H1 (cell line): ENCODE results near the gene HAPLN3. TPM values are rescaled to one million over a fixed set of nuclear protein-coding genes. Genes with fewer than 3 reads are reported as not detected.

Source experiments
- CTCF ChIA-PET: fragments of 300-600 bp; sonication (Branson Sonifier 250); formaldehyde crosslinking; loops from one replicate; lab custom pipeline; 2021; ENCODE audit not compliant: partially characterized antibody; lab: Charles Lee
- POLR2A ChIA-PET: fragments of 300-600 bp; sonication (Branson Sonifier 250); formaldehyde crosslinking; loops from one replicate; lab custom pipeline; 2021; ENCODE audit warnings: inconsistent platforms; ENCODE audit not compliant: partially characterized antibody; lab: Charles Lee
- DNase-seq, 2 experiments: peaks; one replicate each; pipeline versions ENCODE4 v3.0.0 to v3.0.0-alpha.2; 2010 to 2022; ENCODE audit warnings: low spot score in 2 of 2, low read depth in 1 of 2, mixed read lengths in 1 of 2
- FAIRE-seq: peaks from 2 replicates; lab custom pipeline; 2011; peaks lifted over from hg19 to GRCh38; lab: Jason Lieb, UNC
- H2AFZ ChIP-seq: 2 replicates; pipeline ENCODE4 v1.8.1; 2012; ENCODE audit warnings: low read length, inconsistent platforms
- H2AK5ac ChIP-seq: 2 replicates; pipeline ENCODE4 v1.6.1; 2013; ENCODE audit warnings: low read depth, low read length
- H2BK120ac ChIP-seq: replicated peaks from 2 replicates; pipeline ENCODE3; 2013; ENCODE audit warnings: low read depth, low read length, inconsistent platforms
- H2BK12ac ChIP-seq: 2 replicates; pipeline ENCODE4 v1.6.1; 2013; ENCODE audit warnings: low read depth, low read length
- H2BK15ac ChIP-seq: 2 replicates; pipeline ENCODE4 v1.6.1; 2013; ENCODE audit warnings: low read length
- H2BK20ac ChIP-seq: 2 replicates; pipeline ENCODE4 v1.6.1; 2013; ENCODE audit warnings: low read length
- H2BK5ac ChIP-seq: 2 replicates; pipeline ENCODE4 v1.6.1; 2013; ENCODE audit warnings: low read depth, low read length
- H3K14ac ChIP-seq: 2 replicates; pipeline ENCODE4 v1.6.1; 2013; ENCODE audit warnings: inconsistent platforms; ENCODE audit not compliant: insufficient read length
- H3K18ac ChIP-seq: 2 replicates; pipeline ENCODE4 v1.6.1; 2013; ENCODE audit warnings: low read length; ENCODE audit errors: extremely low read depth
- H3K23ac ChIP-seq: 2 replicates; pipeline ENCODE4 v1.6.1; 2013; ENCODE audit warnings: inconsistent platforms; ENCODE audit not compliant: insufficient read length
- H3K23me2 ChIP-seq: 2 replicates; pipeline ENCODE4 v1.6.1; 2013; ENCODE audit warnings: low read depth, low read length
- H3K27ac ChIP-seq: 2 replicates; pipeline ENCODE4 v1.6.1; 2011; ENCODE audit warnings: low read depth, low read length, inconsistent platforms
- H3K27me3 ChIP-seq, 4 experiments: replicated peaks in 1 of 4; 1 replicate in 1 of 4; 2 replicates in 3 of 4; pipeline versions ENCODE4 v1.6.1 to v1.8.1; 2011 to 2013; ENCODE audit warnings: low read length in 3 of 4, mild to moderate bottlenecking in 3 of 4, inconsistent platforms in 2 of 4, mixed read lengths in 2 of 4, moderate library complexity in 1 of 4; ENCODE audit not compliant: control insufficient read depth in 3 of 4, insufficient read depth in 3 of 4; ENCODE audit errors: extremely low read depth in 1 of 4
- H3K36me3 ChIP-seq, 4 experiments: 2 replicates each; pipeline versions ENCODE4 v1.6.1 to v1.8.1; 2011 to 2013; ENCODE audit warnings: mild to moderate bottlenecking in 4 of 4, low read length in 3 of 4, moderate library complexity in 2 of 4, control low read depth in 1 of 4, inconsistent platforms in 1 of 4; ENCODE audit not compliant: insufficient read depth in 4 of 4, control insufficient read depth in 2 of 4
- H3K4ac ChIP-seq: replicated peaks from 2 replicates; pipeline ENCODE3; 2013; ENCODE audit warnings: low read length, low read depth, mixed read lengths, inconsistent platforms; ENCODE audit not compliant: insufficient read length
- H3K4me1 ChIP-seq, 4 experiments: replicated peaks in 1 of 4; 1 replicate in 1 of 4; 2 replicates in 3 of 4; pipeline versions ENCODE4 v1.6.1 to v1.8.1; 2011 to 2013; ENCODE audit warnings: low read length in 3 of 4, inconsistent platforms in 2 of 4, mixed read lengths in 1 of 4; ENCODE audit not compliant: insufficient read depth in 4 of 4, control insufficient read depth in 3 of 4
- H3K4me2 ChIP-seq, 2 experiments: 2 replicates each; pipeline versions ENCODE4 v1.6.1 to v1.8.1; 2011 to 2013; ENCODE audit warnings: low read depth in 2 of 2, low read length in 2 of 2, control low read depth in 1 of 2, inconsistent platforms in 1 of 2, mild to moderate bottlenecking in 1 of 2; ENCODE audit not compliant: insufficient read depth in 1 of 2
- H3K4me3 ChIP-seq, 4 experiments: fragments of 200-600, 300-600 bp in 1 of 4; sonication (generic), shearing (Covaris generic), sonication (Bioruptor Twin) in 1 of 4; 2 replicates each; pipeline versions ENCODE4 v1.5.1 to v1.8.1; 2011 to 2016; ENCODE audit warnings: low read length in 4 of 4, low read depth in 3 of 4, control low read depth in 2 of 4, inconsistent platforms in 2 of 4, mild to moderate bottlenecking in 2 of 4, mixed read lengths in 1 of 4, moderate library complexity in 1 of 4; ENCODE audit not compliant: insufficient read depth in 2 of 4; ENCODE audit errors: extremely low read depth in 1 of 4
- H3K56ac ChIP-seq: replicated peaks from 2 replicates; pipeline ENCODE3; 2013; ENCODE audit warnings: low read depth, mild to moderate bottlenecking, mixed read lengths, low read length, inconsistent platforms; ENCODE audit not compliant: insufficient read length
- H3K79me1 ChIP-seq: 2 replicates; pipeline ENCODE4 v1.6.1; 2013; ENCODE audit warnings: low read depth, low read length, control low read depth
- H3K79me2 ChIP-seq, 2 experiments: 2 replicates each; pipeline versions ENCODE4 v1.6.1 to v1.8.1; 2012 to 2013; ENCODE audit warnings: low read length in 2 of 2, mild to moderate bottlenecking in 2 of 2, inconsistent platforms in 1 of 2; ENCODE audit not compliant: insufficient read depth in 2 of 2, control insufficient read depth in 1 of 2
- H3K9ac ChIP-seq, 4 experiments: replicated peaks in 1 of 4; 1 replicate in 1 of 4; 2 replicates in 3 of 4; pipeline versions ENCODE4 v1.6.1 to v1.8.1; 2011 to 2013; ENCODE audit warnings: low read depth in 3 of 4, low read length in 3 of 4, control low read depth in 2 of 4, mild to moderate bottlenecking in 2 of 4, moderate library complexity in 2 of 4, inconsistent platforms in 1 of 4; ENCODE audit errors: extremely low read depth in 1 of 4
- H3K9me3 ChIP-seq, 2 experiments: 2 replicates each; pipeline versions ENCODE4 v1.6.1 to v1.8.1; 2012 to 2013; ENCODE audit warnings: mild to moderate bottlenecking in 2 of 2, moderate library complexity in 2 of 2, control low read depth in 1 of 2, inconsistent platforms in 1 of 2, low read depth in 1 of 2, low read length in 1 of 2, mixed read lengths in 1 of 2; ENCODE audit not compliant: insufficient read depth in 2 of 2
- H4K20me1 ChIP-seq, 2 experiments: replicated peaks in 1 of 2; 2 replicates each; pipeline versions ENCODE3 to v1.8.1; 2011 to 2013; ENCODE audit warnings: inconsistent platforms in 2 of 2, low read length in 2 of 2, mild to moderate bottlenecking in 1 of 2; ENCODE audit not compliant: insufficient read depth in 2 of 2, control insufficient read depth in 1 of 2
- H4K5ac ChIP-seq: 2 replicates; pipeline ENCODE4 v1.6.1; 2013; ENCODE audit warnings: low read length, low read depth, mixed read lengths, inconsistent platforms; ENCODE audit not compliant: insufficient read length
- H4K8ac ChIP-seq: 2 replicates; pipeline ENCODE4 v1.8.0; 2013; ENCODE audit warnings: mild to moderate bottlenecking, moderate library complexity, low read length, inconsistent platforms; ENCODE audit not compliant: insufficient read depth; ENCODE audit errors: extremely low read depth
- H4K91ac ChIP-seq: replicated peaks from 2 replicates; pipeline ENCODE3; 2013; ENCODE audit warnings: low read length, mixed read lengths, inconsistent platforms; ENCODE audit not compliant: insufficient read length
- CHD1 ChIP-seq: IDR thresholded peaks from 2 replicates; pipeline ENCODE4 v1.6.1; 2012; ENCODE audit warnings: low read depth, low read length, improper control_type of control experiment
- CREB1 ChIP-seq: IDR thresholded peaks from 2 replicates; pipeline ENCODE4 v1.6.1; 2012; ENCODE audit warnings: inconsistent platforms
- EGR1 ChIP-seq: IDR thresholded peaks from 2 replicates; pipeline ENCODE4 v1.6.1; 2011; ENCODE audit warnings: low read depth, low read length, borderline replicate concordance
- EZH2 ChIP-seq: fragments of 200-600 bp; sonication (generic); IDR thresholded peaks from 2 replicates; pipeline ENCODE4 v1.7.1; 2012; ENCODE audit warnings: low read depth, mild to moderate bottlenecking, moderate library complexity, low read length, inconsistent platforms; ENCODE audit not compliant: severe bottlenecking
- JUN ChIP-seq: IDR thresholded peaks from 2 replicates; pipeline ENCODE4 v1.6.1; 2011; ENCODE audit warnings: low read depth, mild to moderate bottlenecking, improper control_type of control experiment, low read length
- JUND ChIP-seq: IDR thresholded peaks from 2 replicates; pipeline ENCODE4 v1.6.1; 2011; ENCODE audit warnings: mild to moderate bottlenecking, improper control_type of control experiment, low read length
- KDM5A ChIP-seq: fragments of 200-600 bp; IDR thresholded peaks from 2 replicates; pipeline ENCODE4 v1.7.1; 2012; ENCODE audit warnings: mild to moderate bottlenecking, low read length, inconsistent platforms, mixed read lengths
- NRF1 ChIP-seq: IDR thresholded peaks from 2 replicates; pipeline ENCODE4 v1.6.1; 2011; ENCODE audit warnings: mild to moderate bottlenecking, low read depth, low read length, improper control_type of control experiment
- POLR2A ChIP-seq, 2 experiments: IDR thresholded peaks; 1 replicate in 1 of 2; 2 replicates in 1 of 2; pipeline ENCODE4 v1.6.1; 2011; ENCODE audit warnings: low read depth in 2 of 2, low read length in 2 of 2, mild to moderate bottlenecking in 2 of 2; ENCODE audit errors: control extremely low read depth in 1 of 2
- RFX5 ChIP-seq: IDR thresholded peaks from 2 replicates; pipeline ENCODE4 v1.6.1; 2011; ENCODE audit warnings: low read depth, low read length, improper control_type of control experiment, borderline replicate concordance
- RXRA ChIP-seq: IDR thresholded peaks from 2 replicates; pipeline ENCODE4 v1.6.1; 2011; ENCODE audit warnings: low read depth, mild to moderate bottlenecking, low read length, moderate library complexity; ENCODE audit not compliant: insufficient read depth
- SIRT6 ChIP-seq: IDR thresholded peaks from one replicate; pipeline ENCODE4 v1.7.1; 2012; ENCODE audit warnings: low read length, inconsistent platforms
- SP4 ChIP-seq: IDR thresholded peaks from 2 replicates; pipeline ENCODE4 v1.6.1; 2012; ENCODE audit warnings: low read length, inconsistent platforms
- TAF7 ChIP-seq: optimal IDR thresholded peaks from 2 replicates; pipeline ENCODE3; 2011; ENCODE audit warnings: low read depth, mild to moderate bottlenecking, inconsistent platforms, low read length, moderate library complexity, borderline replicate concordance
- TCF12 ChIP-seq: IDR thresholded peaks from 2 replicates; pipeline ENCODE4 v1.6.1; 2011; ENCODE audit warnings: low read depth, mild to moderate bottlenecking, low read length
- TEAD4 ChIP-seq: IDR thresholded peaks from 2 replicates; pipeline ENCODE4 v1.6.1; 2012; ENCODE audit warnings: low read depth, low read length, inconsistent platforms, mixed read lengths
- ZNF274 ChIP-seq: IDR thresholded peaks from 2 replicates; pipeline ENCODE4 v1.7.0; 2012; ENCODE audit warnings: low read length, borderline replicate concordance; ENCODE audit errors: extremely low read depth
- polyA plus RNA-seq, 7 experiments: library from polyadenylated mRNA; depleted of rRNA in 3 of 7; stranded (reverse) in 5 of 7; unstranded in 2 of 7; fragments of >200 nt in 5 of 7; fragments of 200-250 nt in 2 of 7; gene quantifications; 1 replicate in 5 of 7; 2 replicates in 1 of 7; 4 replicates in 1 of 7; pipeline versions ENCODE4 v1.2.1 to v1.2.3, GENCODE V29; 2011 to 2013; ENCODE audit warnings: missing spikeins in 2 of 7, mixed read lengths in 2 of 7
- total RNA-seq: library from RNA; stranded (reverse); fragmentation: NEBNext Ultra II Directional; extraction: Animal tissue kit (Norgen Biotek cat#: 25700); gene quantifications from 2 replicates; pipeline ENCODE4 v1.2.1, GENCODE V29; 2021
- TF ChIP-seq, protein P1 (sequence below): IDR thresholded peaks from 2 replicates; pipeline ENCODE4 v1.6.1; 2012; ENCODE audit warnings: inconsistent platforms

Gene HAPLN3
- total and polyA plus RNA-seq, 2 of the 8 experiments (the other 6 are each of a cell fraction or from before 2014, with no cell fraction given), result 76.2 to 79.7 TPM

DNA sequence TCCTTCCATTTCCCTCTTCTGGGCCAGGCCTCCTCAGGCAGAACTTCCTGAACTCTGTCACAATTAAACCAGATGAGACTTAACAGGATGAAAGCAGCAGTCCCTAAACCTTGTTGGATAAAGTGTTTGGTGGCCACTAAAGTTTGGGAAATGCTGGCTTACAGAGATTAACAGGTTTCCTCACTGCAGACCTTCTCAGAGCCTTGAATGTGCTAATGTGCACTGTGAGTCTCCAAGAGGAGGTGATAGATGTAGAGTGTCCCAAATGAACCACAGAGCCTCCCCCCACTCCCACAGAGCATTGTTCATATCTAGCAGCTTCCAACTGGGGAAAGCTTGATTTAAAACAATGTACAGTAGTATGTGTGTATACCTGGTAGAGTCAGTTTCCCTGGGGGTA is 42.9 kb downstream of the HAPLN3 start:
- no peak overlapping the region for H3K27ac ChIP-seq
- H3K9me3 ChIP-seq, result peaks cover 9 to 15% of the 10 kb centered on the region in 2 experiments
- no peaks in the 10 kb centered on the region for H3K27me3 ChIP-seq
- H2BK20ac ChIP-seq, result no peak overlapping the region
- no peaks in the 10 kb centered on the region for H3K79me2 ChIP-seq
- H3K23me2 ChIP-seq, result no peaks in the 10 kb centered on the region
- H3K18ac ChIP-seq, result no peak overlapping the region
- H3K14ac ChIP-seq, result no peak overlapping the region
- H2AFZ ChIP-seq, result no peak overlapping the region
- H2AK5ac ChIP-seq, result no peak overlapping the region
- H4K91ac ChIP-seq, result no peak overlapping the region
- no peak overlapping the region for H2BK12ac ChIP-seq
- no peaks in the 10 kb centered on the region for H3K79me1 ChIP-seq
- TF ChIP-seq SP4 (no peak), CREB1 (no peak), RXRA (no peak), JUN (no peak), EZH2 (no peak), EGR1 (no peak), TCF12 (no peak), TAF7 (no peak), RFX5 (no peak), CHD1 (no peak), TEAD4 (no peak), ZNF274 (no peak), KDM5A (no peak), NRF1 (no peak), SIRT6 (no peak), POLR2A (IDR thresholded peaks at IDR 0.05; ENCODE audit: control extremely low read depth in 1 of 2, low read depth in 2 of 2, low read length in 2 of 2) (no peak), JUND (no peak)
- TF ChIP-seq, protein P1, sequence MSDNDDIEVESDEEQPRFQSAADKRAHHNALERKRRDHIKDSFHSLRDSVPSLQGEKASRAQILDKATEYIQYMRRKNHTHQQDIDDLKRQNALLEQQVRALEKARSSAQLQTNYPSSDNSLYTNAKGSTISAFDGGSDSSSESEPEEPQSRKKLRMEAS, result no peak
- no peak for FAIRE-seq
- no peak overlapping the region for H2BK5ac ChIP-seq
- no peaks in the 10 kb centered on the region for H4K20me1 ChIP-seq
- no peak overlapping the region for H3K4ac ChIP-seq
- no peak overlapping the region for H4K8ac ChIP-seq
- no peaks in the 10 kb centered on the region for H3K4me1 ChIP-seq
- H3K23ac ChIP-seq, result no peak overlapping the region
- H2BK120ac ChIP-seq, result no peak overlapping the region
- CTCF ChIA-PET, result interaction anchor here (1.2 kb wide), 1 partner anchor 9 kb away, joined by 3 read pairs; no protein-coding TSS in a partner anchor
- POLR2A ChIA-PET, result no interaction called here
- no peak overlapping the region for H3K9ac ChIP-seq
- DNase-seq, result no peak
- no peak overlapping the region for H3K56ac ChIP-seq
- no peaks in the 10 kb centered on the region for H3K36me3 ChIP-seq
- H2BK15ac ChIP-seq, result no peak overlapping the region
- no peak overlapping the region for H4K5ac ChIP-seq
- H3K4me3 ChIP-seq, result no peak overlapping the region
- no peak overlapping the region for H3K4me2 ChIP-seq
